Lower leg skin (tissue), 3 donors: Measurements from ENCODE around the gene SLC7A7.

Source experiments
- CTCF ChIP-seq, 3 donors: fragments of 450-650 bp; IDR thresholded peaks; one replicate each; pipeline ENCODE4 v1.5.1; 2016; ENCODE audit warnings: antibody characterized with exemption in 3 of 3, mild to moderate bottlenecking in 3 of 3, moderate library complexity in 2 of 3
- POLR2A ChIP-seq, 2 donors: fragments of 450-650 bp; IDR thresholded peaks; one replicate each; pipeline ENCODE4 v1.6.1; 2016 to 2017; ENCODE audit warnings: antibody characterized with exemption in 2 of 2, mild to moderate bottlenecking in 1 of 2, moderate library complexity in 1 of 2

- TF ChIP-seq POLR2A (IDR thresholded peaks at IDR 0.05) = no peak
- no peak for TF ChIP-seq CTCF (IDR thresholded peaks at IDR 0.05)
These were observed 62.8 kb downstream of the SLC7A7 start for GRCh38 chr14:22752422-22752821.
